Dendritic cell treated with granulocyte-macrophage colony-stimulating factor and Interleukin-4, amounts not matched to agents 40 ng/mL and 50 ng/mL, for 4 days (primary cell): ENCODE measurements around the gene RSRC1.

Source experiments
- H3K27ac Mint-ChIP-seq: one replicate; pipeline ENCODE4 v1.8.0; 2022; ENCODE audit warnings: mild to moderate bottlenecking, mixed read lengths
- H3K27me3 Mint-ChIP-seq: one replicate; pipeline ENCODE4 v1.8.0; 2022; ENCODE audit warnings: mild to moderate bottlenecking, mixed read lengths
- H3K36me3 Mint-ChIP-seq: one replicate; pipeline ENCODE4 v1.8.0; 2022; ENCODE audit warnings: low read depth, mixed read lengths
- H3K4me1 Mint-ChIP-seq: one replicate; pipeline ENCODE4 v1.8.0; 2022; ENCODE audit warnings: low read depth, mixed read lengths
- H3K4me3 Mint-ChIP-seq: one replicate; pipeline ENCODE4 v1.8.0; 2022; ENCODE audit warnings: mild to moderate bottlenecking, moderate library complexity, mixed read lengths
- H3K9me3 Mint-ChIP-seq: one replicate; pipeline ENCODE4 v1.8.0; 2022; ENCODE audit warnings: mixed read lengths
- intact Hi-C: fragments of 100-400 bp; cut with micrococcal nuclease; formaldehyde crosslinking; loops from one replicate; pipeline ENCODE4 v1.15.0; 2022

Gene RSRC1

DNA sequence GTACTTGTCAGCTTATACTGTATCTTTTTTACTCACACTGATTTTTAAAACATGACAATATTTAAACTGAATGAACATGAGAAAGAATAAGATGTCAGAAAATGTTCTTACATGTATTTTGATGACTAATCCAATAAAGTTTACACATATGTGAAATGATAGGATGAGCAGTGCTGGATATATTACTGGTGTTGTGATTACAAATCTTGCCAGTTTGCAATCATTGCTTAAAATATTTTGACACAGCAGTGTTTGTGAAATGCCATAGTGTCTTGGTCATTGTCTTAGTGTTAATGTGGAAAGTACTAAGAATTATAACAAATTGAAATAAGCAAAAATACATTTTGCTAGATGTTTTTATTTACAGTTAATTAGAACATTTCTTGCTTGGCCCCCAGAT is 342.4 kb downstream of the RSRC1 start:
- no peaks in the 10 kb centered on the region for H3K9me3 Mint-ChIP-seq
- H3K27me3 Mint-ChIP-seq: no peaks in the 10 kb centered on the region
- no peak overlapping the region for H3K4me3 Mint-ChIP-seq
- no peaks in the 10 kb centered on the region for H3K36me3 Mint-ChIP-seq
- intact Hi-C loops: no loop called here
- H3K4me1 Mint-ChIP-seq: no peaks in the 10 kb centered on the region
- H3K27ac Mint-ChIP-seq: no peak overlapping the region

DNA sequence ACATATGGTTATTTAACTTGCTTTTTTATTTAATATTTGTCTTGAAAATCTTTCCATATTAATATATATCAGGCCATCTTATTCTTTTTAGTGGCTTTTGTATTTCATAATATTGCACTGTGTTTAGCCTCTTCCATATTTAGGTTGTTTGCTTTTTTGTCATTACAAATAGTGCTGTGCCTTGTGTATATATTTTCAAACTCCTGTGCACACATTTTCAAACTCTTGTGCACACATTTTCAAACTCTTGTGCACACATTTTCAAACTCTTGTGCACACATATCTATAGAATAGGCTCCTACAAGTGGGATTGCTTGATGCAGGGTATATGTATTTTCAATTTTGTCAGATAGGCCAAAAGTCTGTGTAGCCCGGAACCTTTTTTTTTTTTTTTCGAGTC is 343.1 kb downstream of the RSRC1 start:
- Mint-ChIP-seq H3K9me3 (no peaks in the 10 kb centered on the region), H3K27ac (no peak overlapping the region), H3K4me1 (no peaks in the 10 kb centered on the region), H3K36me3 (no peaks in the 10 kb centered on the region), H3K27me3 (no peaks in the 10 kb centered on the region), H3K4me3 (no peak overlapping the region)
- intact Hi-C loops: no loop called here

DNA sequence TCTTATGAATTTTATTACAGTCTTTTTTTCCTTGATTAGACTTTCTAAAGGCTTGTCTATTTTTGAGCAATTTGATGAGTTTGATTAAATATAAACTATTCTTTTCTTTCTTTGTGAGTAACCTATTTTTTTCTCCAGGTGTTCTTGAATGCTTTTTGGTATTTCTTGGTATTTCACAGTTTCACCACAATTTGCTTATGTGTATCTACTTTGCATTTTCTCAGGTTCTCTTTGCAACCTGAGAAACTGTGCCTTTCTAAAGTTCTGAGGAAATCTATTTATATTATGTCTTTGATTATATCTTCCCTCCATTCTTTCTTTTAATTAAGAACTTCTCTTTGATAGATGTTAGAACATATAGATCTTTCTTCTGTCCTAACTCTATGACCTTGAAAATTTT is 344.0 kb downstream of the RSRC1 start:
- H3K36me3 Mint-ChIP-seq: no peaks in the 10 kb centered on the region
- H3K27me3 Mint-ChIP-seq: no peaks in the 10 kb centered on the region
- no peak overlapping the region for H3K4me3 Mint-ChIP-seq

DNA sequence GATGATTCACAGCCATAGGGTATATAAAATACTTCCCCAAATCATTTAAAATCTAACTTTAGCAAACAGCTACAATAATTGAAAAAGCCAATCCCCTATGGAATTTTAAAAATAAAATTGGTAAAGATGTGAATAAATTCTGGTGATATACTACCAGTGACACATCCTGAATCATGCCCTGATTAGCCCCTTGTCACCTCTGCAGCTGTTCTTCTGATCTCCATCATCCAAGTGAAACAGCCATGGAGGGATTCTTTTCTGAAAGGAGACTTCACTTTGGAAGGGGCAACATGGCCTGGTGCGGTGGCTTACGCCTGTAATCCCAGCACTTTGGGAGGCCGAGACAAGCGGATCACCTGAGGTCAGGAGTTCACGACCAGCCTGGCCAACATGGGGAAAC is 345.5 kb downstream of the RSRC1 start:
- no peaks in the 10 kb centered on the region for H3K4me1 Mint-ChIP-seq
- no peaks in the 10 kb centered on the region for H3K9me3 Mint-ChIP-seq
- H3K27ac Mint-ChIP-seq: no peak overlapping the region
- H3K4me3 Mint-ChIP-seq: no peak overlapping the region
- no peaks in the 10 kb centered on the region for H3K27me3 Mint-ChIP-seq
- no peaks in the 10 kb centered on the region for H3K36me3 Mint-ChIP-seq
- intact Hi-C loops: no loop called here

More for the DNA sequence above, 344.0 kb downstream of the RSRC1 start:
- H3K27ac Mint-ChIP-seq: no peak overlapping the region
- intact Hi-C loops: no loop called here
- H3K4me1 Mint-ChIP-seq: no peaks in the 10 kb centered on the region
- no peaks in the 10 kb centered on the region for H3K9me3 Mint-ChIP-seq

DNA sequence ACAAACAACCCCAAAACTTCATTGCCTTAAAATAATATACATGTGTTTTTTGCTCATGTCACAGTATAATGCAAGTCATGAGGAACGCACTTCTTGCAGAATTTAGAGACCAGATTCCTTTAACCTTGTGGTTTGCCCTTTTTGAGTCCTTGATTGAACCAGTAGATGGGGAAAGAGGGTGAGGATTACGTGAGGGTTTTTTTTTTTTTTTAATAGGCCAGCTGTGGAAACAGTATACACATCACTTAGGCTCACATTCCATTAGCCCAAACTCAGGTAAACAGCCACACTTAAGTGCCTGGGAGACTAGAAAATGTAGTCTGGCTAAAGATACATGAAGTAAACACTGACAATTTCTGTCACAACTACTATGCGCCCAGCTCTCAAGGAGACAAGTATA is 346.2 kb downstream of the RSRC1 start:
- Mint-ChIP-seq H3K27me3 (no peaks in the 10 kb centered on the region), H3K4me1 (peaks cover 6% of the 10 kb centered on the region), H3K27ac (no peak overlapping the region), H3K9me3 (no peaks in the 10 kb centered on the region), H3K36me3 (no peaks in the 10 kb centered on the region), H3K4me3 (no peak overlapping the region)
- intact Hi-C loops: no loop called here

DNA sequence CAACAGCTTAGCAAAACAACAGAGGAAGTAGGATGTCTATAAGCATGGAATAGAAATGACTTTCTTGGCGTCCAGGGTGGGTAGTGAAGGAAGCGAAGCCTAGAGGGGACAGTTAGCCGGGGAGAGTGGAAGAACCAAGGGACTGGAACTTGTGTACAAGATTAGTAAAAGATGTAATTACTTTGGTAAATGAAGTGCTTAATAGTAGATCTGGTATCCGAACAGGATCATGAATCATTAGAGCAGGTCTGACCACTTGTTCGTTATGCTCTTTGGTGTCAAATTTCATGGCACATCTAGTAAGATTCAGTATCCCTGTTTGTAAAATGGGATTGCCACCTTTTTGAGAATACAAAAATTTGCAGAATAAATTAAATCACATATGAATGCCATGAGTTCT is 348.6 kb downstream of the RSRC1 start:
- Mint-ChIP-seq H3K27me3 (no peaks in the 10 kb centered on the region), H3K36me3 (no peaks in the 10 kb centered on the region), H3K9me3 (no peaks in the 10 kb centered on the region), H3K4me3 (no peak overlapping the region), H3K4me1 (peaks cover 6% of the 10 kb centered on the region), H3K27ac (no peak overlapping the region)
- intact Hi-C loops: no loop called here

DNA sequence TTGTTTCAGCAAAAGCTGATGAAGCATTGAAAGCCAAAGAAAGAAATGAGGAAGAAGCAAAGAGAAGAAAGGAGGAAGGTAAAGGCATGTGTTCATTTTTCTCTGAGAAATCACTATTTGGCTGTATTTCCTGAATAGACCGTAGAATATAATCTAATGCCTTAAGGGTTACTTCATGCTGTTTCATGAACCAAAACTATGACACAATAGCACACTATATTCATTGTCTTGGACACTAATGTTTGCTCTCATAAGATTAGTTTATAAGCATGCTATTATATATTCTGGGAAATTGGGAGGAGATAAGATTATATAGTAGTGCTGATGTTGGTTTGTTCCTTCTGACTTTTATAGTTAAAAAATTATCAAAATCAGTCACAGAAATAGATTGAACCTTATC is 351.0 kb downstream of the RSRC1 start:
- H3K4me1 Mint-ChIP-seq: peaks cover 6% of the 10 kb centered on the region
- intact Hi-C loops: no loop called here
- H3K27ac Mint-ChIP-seq: no peak overlapping the region

DNA sequence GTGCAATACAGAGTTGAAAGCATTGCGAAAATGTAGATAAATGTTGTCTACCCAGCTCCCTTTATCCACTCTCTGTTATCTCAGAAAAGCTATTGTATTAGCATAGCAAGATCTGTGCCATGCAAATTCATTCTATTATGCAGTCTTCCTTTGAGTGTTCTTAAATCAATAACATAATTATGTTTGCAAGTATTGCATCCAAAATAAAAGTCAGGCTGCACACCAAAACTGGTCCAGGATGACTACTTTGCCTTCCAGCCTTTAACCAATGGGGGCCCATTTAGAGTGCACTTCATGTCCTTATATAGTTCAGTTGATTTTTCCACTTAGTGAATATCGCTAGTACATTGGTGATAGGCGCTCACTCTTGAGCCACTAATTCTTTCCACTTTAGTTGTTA is 353.7 kb downstream of the RSRC1 start:
- no peak overlapping the region for H3K4me3 Mint-ChIP-seq
- intact Hi-C loops: no loop called here
- H3K36me3 Mint-ChIP-seq: no peaks in the 10 kb centered on the region
- H3K4me1 Mint-ChIP-seq: peaks cover 6% of the 10 kb centered on the region
- no peaks in the 10 kb centered on the region for H3K27me3 Mint-ChIP-seq
- no peak overlapping the region for H3K27ac Mint-ChIP-seq
- H3K9me3 Mint-ChIP-seq: no peaks in the 10 kb centered on the region

More for the DNA sequence above, 351.0 kb downstream of the RSRC1 start:
- no peaks in the 10 kb centered on the region for H3K27me3 Mint-ChIP-seq
- no peaks in the 10 kb centered on the region for H3K9me3 Mint-ChIP-seq
- no peak overlapping the region for H3K4me3 Mint-ChIP-seq
- H3K36me3 Mint-ChIP-seq: no peaks in the 10 kb centered on the region

DNA sequence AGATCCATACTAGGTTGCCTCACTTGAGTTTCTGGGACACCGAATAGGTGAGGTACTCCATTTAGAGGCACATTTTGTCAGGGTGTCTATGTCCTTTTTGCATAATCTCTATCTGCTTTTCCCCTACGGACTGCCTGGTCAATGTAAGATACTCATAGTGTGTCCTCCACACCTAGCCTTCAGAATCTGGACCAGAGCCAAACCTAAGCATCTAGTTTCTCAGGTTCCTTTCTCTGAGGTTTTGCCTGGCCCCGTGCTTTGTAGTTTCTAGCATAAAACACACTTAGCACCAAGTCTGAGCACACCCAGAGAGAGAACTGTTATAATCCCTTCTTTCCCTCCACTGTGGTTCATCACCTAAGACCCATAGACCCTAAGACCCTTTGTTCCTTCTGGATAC is 355.2 kb downstream of the RSRC1 start:
- Mint-ChIP-seq H3K4me1 (peaks cover 6% of the 10 kb centered on the region), H3K36me3 (no peaks in the 10 kb centered on the region), H3K27me3 (no peaks in the 10 kb centered on the region), H3K27ac (no peak overlapping the region), H3K9me3 (no peaks in the 10 kb centered on the region), H3K4me3 (no peak overlapping the region)
- intact Hi-C loops: no loop called here

DNA sequence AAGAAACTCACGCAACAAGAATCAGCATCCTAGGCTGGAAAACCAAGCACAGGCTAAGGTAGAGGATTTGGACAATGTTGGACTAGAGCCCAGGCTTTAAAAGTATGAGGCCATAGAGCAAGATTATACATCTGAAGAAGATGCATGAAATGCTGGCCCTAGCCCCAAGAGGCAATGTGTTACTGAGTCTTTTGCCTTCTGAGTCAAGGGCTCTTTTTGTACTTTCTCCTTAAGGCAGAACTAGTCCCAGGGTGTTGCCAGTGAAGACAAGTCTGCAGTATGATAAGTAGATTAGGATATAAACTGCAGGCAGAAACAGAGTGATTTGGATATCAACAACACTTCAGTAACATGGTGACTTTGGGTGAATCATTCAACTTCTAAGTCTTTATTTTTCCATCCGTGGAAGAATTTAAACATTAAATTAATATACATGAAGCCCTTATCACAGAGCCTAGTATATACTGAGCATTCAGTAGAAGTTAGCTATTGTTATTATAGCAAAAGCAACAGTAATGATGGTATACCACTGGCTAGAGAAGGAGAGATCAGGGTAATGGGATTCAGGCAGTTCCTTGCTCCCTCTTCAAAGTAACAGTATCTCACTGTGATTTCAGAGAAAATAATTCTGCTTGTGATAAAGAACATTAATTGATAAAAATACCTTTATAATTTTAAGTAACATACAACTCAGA is 361.2 kb downstream of the RSRC1 start:
- intact Hi-C loops: no loop called here
- H3K4me3 Mint-ChIP-seq: no peak overlapping the region

DNA sequence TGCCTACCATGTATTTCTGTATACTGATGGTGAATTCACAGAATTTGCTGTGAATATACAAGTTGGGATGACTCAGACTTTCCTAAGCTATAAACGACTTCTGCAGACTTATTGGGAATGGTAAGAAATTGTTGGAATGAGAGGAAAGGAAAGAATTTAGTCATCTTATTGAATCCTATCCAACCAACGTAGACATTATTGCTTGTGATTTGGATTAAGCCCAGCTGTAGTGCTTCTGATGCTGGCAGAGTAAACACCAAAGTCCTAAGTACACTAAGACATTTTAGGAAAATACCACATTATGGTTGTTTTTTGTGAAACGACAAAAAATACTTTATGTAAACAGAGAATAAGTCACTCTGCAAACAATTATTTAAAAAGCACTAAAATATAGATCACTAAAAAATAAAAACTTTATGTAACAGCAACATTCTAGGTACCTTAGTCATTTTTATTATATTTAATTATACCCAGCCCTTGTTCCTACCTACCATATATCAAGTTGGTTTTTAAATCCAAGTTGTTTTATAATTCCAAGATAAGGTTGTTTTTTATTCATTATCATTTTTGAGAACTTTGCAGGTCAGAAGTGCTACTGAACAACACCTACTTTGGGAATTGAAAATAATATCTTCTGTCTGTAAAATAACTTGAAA is 361.9 kb downstream of the RSRC1 start:
- Mint-ChIP-seq H3K27me3 (no peaks in the 10 kb centered on the region), H3K27ac (no peak overlapping the region), H3K9me3 (no peaks in the 10 kb centered on the region), H3K4me1 (peaks cover under 1% of the 10 kb centered on the region), H3K36me3 (no peaks in the 10 kb centered on the region), H3K4me3 (no peak overlapping the region)
- intact Hi-C loops: no loop called here

More for the DNA sequence above, 361.2 kb downstream of the RSRC1 start:
- no peaks in the 10 kb centered on the region for H3K36me3 Mint-ChIP-seq
- H3K27me3 Mint-ChIP-seq: no peaks in the 10 kb centered on the region
- H3K27ac Mint-ChIP-seq: no peak overlapping the region
- H3K4me1 Mint-ChIP-seq: no peaks in the 10 kb centered on the region
- H3K9me3 Mint-ChIP-seq: no peaks in the 10 kb centered on the region

DNA sequence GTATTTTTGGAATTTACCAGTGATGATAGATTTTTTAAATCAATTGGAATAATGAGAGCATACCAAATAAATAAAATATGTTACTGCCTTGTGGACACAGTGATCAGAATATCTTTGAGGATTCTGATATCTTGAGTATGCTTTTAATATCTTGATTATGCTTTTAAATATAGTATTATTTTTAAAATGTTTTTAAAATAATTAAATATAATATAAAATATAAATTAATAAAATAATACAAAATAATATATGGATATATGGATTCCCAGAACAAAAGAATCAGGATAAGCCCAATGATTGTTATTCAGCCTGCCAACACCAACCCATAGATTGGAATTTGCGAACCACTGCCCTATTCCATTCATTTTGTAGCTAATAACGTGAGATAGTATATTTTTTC is 369.2 kb downstream of the RSRC1 start:
- no peak overlapping the region for H3K27ac Mint-ChIP-seq
- H3K4me1 Mint-ChIP-seq: peaks cover 6% of the 10 kb centered on the region
- H3K36me3 Mint-ChIP-seq: no peaks in the 10 kb centered on the region
- H3K27me3 Mint-ChIP-seq: no peaks in the 10 kb centered on the region
- H3K9me3 Mint-ChIP-seq: no peaks in the 10 kb centered on the region
- no peak overlapping the region for H3K4me3 Mint-ChIP-seq
- intact Hi-C loops: no loop called here

DNA sequence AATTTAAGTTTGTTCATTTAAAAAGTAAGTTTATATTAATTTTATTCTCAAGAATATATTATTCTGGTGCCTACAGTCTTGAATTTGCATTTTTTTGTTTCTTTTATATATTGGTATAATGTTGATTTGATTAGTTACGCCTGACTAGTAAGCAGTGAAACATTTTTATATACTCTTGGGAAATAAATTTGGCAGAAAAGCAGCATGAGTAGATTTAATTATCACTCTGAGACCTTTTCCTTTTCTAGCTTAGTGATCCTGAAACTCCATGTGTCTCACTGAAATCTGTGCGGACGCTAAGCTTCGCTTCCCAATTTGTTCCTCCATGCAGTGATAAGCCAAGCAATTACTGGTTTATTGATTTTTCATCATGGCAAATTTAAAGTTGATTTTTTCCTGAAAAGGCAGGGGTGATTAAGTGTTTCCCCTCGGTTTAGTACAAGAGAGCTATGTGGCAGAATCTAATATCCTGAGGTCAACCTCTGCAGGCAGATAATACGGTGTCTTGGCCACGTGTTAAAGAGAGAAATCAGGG is 373.9 kb downstream of the RSRC1 start:
- Mint-ChIP-seq H3K4me3 (no peak overlapping the region), H3K36me3 (no peaks in the 10 kb centered on the region), H3K27ac (no peak overlapping the region), H3K27me3 (no peaks in the 10 kb centered on the region), H3K4me1 (no peaks in the 10 kb centered on the region), H3K9me3 (no peaks in the 10 kb centered on the region)
- intact Hi-C loops: no loop called here

DNA sequence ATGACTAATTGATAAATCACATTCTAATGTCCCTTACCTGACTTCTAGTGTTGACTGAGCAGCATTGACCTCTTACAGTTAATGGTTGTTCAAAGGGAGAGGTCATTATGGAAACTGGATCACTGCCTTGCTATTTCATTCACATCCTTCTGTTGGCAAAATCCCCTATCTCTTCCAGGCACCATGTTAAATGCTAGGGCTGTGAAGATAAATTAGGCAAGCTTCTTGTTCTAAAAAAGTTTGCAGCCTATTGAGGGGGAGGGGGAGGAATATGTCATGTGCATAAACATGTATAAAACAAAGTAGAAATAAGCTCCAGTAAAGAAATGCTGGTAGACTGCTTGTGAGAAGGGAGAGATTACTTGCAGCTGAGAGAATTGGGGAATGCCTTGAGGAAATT is 376.3 kb downstream of the RSRC1 start:
- Mint-ChIP-seq H3K4me1 (no peaks in the 10 kb centered on the region), H3K4me3 (no peak overlapping the region), H3K9me3 (no peaks in the 10 kb centered on the region), H3K27ac (peak overlapping the region; percentile 13), H3K27me3 (no peaks in the 10 kb centered on the region), H3K36me3 (no peaks in the 10 kb centered on the region)
- intact Hi-C loops: no loop called here

DNA sequence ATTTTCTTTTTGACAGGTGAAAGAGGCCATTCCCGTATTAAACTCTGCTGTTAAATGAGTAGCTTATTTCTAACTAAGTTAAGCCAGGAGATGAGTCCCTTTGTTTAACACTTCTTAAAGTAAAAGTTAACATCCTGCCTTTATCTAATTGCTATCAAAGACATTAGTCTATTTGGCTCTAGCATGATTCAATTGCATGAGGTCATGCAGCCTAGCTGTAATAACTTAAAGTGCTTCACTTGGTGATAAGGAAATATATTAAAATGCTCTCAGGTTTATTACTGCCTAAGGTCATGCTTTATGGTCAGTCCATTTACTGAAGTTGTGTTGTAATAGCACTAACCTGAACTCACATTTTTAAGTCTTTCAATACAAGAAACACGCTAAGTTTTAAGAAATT is 378.8 kb downstream of the RSRC1 start:
- Mint-ChIP-seq H3K4me1 (no peaks in the 10 kb centered on the region), H3K27ac (no peak overlapping the region), H3K9me3 (no peaks in the 10 kb centered on the region), H3K36me3 (no peaks in the 10 kb centered on the region), H3K4me3 (no peak overlapping the region), H3K27me3 (no peaks in the 10 kb centered on the region)
- intact Hi-C loops: no loop called here
